ENCODE measurements around the gene SLC12A7.
"Not testable (repeated sequence)": the region's sequence is repeated elsewhere in the genome, so short reads cannot be mapped to it uniquely, and the experiment has no call there.

SLC12A7 gene

DNA sequence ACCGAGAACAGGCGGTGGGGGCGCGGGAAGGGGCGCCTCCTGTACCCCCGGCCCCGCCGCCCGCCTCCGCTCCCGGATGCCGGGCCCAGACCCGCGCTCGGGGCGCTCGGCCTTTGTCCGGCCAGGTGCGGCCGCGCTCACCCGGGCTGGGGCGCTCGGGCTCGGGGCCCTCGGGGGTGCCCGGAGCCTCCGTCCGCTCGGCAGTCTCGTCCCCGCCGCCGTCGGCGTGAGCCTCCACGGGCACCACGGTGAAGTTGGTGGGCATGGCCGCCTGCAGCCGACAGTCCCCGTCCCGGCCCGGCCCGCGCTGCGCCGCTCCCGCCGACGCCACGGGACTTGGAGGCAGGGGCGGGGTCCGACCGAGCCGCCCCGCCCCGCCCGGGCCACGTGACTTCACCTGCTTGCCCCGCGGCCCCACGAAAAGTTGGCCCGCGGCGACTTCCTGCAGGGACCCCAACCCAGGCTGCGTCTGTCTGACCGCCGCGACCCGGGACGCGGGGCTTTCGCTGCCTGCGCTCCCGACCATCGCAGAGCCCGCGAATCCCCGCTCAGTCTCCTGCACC lies at the start of gene SLC12A7:
Gene SLC12A7, minus strand, starts transcription at position 337 of the 563 bp plus-strand sequence. Its CDS starts 72 bp downstream, at position 265.
- DNase-seq = peak; percentile 38

DNA sequence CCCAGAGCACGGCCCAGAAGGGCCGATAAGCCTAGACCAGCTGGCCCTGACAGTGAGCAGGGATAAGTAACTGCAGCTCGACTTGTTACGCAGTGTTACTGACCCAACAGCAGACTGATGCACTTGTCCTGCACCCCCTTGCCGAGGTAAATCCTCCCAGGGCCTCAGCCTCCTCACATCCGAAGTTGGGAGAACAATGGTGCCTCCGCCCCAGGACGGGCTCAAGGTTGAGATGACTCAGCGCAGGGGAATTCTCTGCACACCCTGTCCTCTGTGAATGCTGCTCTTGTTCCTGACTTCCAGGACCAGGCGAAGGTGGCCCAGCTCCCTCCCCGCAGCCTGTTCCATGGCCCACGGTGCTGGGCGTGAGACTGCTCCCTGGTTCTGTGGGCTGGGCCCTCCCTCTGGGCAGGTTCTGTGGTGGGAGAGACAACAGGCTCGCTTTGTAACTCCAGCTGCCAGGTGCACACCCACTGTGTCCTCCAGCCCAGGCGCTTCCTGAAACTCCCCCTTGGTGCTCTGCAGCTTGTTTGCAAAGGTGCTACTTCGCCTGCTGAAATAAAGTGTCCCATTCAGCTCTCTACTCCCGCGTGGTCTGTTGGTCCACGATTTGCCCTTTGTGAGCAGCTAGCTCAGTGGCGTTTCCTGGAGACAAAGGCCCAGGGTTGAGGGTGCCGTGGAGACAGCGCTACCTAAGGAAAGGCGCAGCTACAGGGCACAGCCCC lies 49.4 kb upstream of the SLC12A7 start:
- DNase-seq = no peak

DNA sequence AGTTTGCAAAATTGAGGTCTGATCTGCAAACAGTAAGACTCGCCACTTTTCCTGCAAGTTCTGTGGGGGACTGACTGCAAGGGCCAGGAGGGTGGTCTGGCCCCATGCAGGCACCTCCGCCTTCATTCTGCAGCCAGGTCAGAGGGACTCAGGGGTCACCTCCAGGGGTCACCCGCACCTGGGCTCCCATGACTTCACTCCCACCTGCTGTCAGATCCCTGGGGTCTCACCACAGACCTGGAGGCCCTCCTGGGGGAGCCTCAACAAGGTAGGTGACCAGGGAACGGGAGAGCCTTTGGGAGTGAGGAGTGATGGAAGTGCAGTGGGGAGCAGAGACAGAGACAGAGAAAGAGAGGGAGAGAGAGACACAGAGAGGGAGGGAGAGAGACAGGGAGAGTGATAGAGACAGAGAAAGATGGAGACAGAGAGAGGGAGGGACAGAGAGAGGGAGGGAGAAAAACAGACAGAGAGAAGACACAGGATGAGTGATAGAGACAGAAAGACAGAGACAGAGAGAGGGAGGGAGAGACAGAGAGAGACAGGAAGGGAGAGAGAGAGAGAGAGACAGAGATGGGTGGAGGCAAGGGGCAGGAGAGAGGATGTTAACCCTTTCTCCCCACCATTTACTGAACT lies 48.0 kb upstream of the SLC12A7 start:
- DNase-seq = no peak

DNA sequence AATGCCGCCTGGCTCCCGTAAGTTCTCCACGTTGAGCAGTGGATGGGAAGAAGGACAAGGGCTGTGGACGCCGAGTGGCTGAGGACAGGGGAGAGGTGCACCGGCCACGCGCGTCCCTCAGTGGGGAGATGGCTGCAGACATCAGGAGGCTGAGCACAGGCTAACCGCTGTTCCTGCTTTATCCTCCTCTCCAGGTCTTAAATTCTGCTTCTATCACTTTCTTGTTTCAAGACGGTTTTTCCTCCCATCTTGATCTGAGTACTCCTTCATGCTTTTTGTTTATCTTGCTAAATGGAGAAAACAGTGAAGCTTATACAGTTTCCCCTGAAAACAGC lies 47.4 kb upstream of the SLC12A7 start:
- no peak for DNase-seq

DNA sequence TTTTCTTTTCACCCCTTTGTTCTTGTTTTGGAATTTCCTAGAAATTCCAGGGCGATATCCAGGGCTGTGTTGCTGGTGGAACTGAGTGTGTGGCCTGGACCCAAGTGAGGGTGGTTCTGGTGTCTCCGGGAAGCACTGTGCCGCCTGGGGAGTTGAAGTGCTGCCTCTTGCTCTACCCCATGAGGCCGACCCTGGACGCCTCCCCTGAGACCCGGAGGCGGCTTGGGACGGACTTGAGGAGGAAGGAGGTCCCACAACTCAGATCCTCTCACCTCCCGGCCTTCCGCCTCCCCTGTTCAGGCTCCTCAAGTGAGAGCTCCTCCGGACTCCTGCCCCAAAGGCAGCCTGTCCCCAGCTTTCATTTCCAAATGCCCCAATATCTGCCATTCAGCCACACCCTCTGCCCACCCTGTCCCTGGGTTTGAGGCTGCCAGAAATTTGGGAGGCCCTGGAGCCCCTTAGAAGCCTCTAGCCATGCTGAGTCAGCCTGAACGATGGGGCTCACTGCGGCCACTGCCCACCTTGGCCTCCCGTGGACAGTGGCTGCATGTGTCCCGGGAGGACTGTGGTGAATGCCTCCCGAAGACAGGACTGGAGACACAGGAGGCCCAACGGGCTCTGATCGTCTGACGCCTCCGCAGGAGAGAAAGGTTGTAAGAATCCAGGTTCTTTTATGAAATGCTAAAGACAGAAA lies 46.9 kb upstream of the SLC12A7 start:
- DNase-seq = no peak

DNA sequence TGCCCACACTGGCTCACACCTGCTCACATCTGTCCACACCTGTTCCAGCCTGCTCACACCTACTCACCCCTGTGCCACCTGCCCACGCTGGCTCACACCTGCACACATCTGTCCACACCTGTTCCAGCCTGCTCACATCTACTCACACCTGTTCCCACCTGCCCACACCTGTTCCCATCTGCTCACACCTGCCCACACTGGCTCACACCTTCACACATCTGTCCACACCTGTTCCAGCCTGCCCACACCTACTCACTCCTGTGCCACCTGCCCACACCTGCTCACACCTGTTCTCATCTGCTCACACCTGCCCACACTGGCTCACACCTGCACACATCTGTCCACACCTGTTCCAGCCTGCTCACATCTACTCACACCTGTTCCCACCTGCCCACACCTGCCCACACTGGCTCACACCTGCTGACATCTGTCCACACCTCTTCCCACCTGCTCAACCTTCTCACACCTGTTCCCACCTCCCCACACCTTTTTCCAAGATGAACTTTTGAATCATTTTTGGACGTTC lies 45.7 kb upstream of the SLC12A7 start:
- not testable (repeated sequence) for DNase-seq

DNA sequence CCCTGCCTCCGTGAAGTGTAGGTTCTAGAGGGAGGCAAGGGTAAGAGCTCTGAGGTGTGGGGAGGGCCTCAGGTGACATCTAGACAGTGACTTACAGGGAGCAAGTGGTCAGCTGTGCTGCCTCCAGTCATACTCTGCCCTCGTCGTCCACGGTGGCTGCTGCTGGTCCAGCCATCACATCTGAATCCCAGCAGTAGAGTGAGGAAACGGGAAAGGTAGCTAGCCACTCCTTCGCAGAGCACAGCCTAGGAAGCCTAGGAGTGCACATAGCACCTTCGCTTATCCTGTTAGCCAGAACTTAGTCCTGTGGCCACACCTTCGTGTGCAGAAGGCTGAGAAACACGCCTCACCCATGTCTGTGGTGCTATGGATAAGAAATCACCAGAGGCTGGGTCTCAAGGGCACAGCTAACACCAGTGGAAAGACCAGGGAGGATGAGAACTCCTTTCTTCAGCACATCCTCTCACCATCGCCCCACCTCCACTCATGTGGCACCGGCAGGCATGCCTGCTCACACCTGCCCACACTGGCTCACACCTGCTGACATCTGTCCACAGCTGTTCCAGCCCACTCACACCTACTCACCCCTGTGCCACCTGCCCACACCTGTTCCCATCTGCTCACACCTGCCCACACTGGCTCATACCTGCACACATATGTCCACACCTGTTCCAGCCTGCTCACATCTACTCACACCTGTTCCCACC lies 45.0 kb upstream of the SLC12A7 start:
- DNase-seq = no peak

DNA sequence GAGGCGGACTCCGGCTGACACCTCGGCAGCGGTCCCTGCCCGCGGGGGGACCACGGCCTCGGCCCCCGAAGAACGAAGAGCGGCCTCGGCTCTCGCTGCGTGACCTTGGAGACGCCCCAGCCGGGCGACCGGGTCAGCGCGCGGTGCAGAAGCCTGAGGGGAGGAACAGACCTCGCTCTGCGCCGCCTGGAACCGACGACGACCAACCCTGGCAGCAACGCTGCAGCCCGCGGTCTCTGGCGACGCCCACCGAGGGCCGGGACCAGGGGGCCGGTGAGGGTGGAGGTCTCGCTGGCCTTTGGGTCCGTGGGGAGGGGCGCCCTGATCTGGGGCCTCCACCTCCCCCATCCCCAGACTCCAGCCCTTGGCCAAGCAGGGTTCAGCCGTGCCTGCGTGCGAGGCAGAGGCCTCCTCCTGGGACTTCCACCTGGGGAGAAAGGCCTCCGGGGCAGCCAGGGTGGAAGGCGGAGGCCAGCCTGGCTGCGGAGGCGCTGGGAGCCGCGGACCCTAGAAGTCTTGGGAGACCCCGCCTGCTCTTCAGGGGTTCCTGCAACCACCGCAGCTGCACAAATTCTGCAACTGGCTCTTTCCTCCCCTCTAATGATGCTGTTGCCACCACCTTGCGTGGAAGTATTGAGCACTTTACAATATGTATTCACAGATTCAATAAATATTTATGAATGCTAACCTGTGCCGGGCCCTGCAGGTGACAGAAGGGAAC lies 44.3 kb upstream of the SLC12A7 start:
- DNase-seq = no peak

DNA sequence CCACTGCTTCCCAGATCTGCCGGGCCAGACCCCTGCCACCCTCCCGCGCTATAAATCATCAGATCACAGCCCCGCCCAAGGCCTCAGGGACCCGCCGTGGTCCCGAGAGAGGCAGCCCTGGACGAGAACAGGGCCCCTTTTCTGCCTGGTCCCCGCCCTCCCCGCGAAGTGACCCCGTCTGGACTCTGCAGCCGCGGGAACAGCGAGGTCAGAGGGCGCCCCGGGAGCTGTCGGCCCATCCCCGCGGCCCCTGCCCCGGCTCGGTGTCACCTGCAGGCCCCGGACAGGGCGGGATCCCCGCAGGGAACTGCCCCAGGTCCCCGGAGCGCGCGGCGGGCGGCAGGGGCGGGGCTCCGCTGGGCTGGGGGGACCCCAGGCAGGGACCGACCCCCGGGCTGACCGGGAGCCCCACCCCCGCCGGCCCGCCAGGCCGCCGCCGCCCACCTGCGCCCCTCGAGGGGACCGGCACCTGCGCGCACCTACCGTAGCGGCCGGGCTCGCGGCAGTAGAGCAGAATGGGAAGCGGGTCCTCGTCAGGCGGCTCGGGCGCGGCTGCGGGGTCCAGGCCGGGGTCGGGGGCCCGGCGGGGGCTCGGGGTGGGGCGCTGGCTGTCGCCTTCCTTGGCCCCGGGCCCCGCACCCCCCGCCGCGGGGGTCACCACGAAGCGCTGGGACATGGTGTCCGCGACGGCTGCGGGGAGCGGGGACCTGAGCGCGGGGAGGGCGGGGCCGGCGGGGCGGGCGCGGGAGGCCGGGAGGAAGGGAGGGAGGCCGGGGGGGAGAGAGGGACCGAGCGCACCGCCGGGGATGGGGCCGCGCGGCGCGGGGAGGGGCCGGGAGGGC lies 43.5 kb upstream of the SLC12A7 start:
- no peak for DNase-seq

DNA sequence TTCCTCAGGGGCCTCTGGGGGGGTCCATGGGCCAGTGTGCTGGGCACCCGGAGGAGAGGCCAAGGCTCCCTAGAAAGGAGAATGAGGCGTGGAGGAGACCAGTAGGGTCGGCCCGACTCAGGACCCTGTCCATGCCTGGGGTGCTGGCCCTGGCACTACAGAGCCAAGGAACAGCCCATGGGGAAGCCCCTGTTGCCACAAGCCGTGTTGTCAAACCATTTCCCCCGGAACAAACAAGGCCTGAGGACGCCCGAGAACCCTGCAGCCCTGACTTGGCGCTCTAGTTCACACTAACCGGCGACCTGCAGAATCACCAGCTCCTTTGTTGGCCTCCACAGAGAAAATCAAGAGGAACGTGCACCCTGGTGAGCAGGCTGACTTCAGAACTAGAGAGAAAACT lies 41.6 kb upstream of the SLC12A7 start:
- no peak for DNase-seq

DNA sequence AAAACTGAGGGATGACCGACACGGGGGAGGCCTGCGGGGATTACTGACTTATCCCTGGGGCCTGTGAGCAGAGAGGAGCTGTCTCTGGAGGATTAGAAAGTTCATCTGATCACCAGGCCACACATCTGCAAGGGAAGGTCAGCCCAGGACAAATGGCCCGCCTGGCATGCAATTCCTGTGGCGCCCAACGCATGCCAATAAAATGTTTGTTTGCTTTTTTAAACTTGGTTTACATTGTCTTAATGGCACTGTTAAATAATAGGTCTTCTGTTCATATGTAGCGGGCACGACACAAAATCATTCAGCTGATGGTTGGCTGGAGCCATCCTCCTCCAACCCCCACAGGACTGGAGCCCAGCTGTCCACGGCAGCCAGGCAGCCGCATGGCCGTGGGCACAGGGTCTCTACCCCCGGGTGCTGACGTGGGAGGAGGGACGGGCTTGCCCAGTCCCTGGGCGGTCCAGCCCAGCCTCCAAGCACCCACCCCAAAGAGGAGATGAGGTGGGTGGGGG lies 41.0 kb upstream of the SLC12A7 start:
- DNase-seq = no peak

DNA sequence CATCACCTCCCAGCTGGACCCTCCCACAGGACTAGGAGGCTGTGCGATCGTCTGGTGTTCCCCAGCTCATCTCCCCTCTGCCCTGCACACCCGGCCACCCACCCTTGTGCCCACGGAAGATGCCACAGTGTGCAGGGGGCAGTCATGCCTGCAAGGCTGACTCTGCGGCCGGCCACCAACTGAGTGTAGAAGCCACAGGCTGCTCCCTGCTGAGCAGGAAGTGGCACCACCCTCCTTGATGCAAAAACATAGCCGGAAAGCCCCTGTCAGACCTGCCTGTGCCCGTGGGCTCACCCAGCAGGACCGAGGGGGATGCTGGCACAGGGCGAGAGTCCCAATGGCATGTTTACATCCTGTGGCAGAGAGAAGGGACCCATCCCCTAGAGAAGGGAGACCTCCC lies 40.3 kb upstream of the SLC12A7 start:
- DNase-seq = no peak

DNA sequence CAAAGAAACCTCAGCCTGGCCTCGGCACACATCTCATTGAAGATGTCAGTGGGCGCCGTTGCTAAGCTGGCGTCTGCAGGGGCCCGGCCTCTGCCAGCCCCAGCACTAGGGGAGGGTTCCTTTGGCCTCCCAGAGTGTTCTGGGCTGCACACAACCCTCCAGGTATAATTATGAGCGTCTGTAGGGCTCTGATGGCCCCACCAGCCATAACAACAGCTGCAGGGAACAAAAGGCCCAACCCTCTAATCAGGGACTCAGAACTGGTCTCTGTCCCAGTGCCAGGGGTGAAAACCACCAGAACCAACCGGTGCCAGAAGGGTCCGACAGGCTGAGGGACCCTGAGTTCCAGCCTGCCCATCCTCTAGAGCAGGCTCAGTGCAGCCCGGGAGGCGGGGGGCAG lies 39.5 kb upstream of the SLC12A7 start:
- no peak for DNase-seq

DNA sequence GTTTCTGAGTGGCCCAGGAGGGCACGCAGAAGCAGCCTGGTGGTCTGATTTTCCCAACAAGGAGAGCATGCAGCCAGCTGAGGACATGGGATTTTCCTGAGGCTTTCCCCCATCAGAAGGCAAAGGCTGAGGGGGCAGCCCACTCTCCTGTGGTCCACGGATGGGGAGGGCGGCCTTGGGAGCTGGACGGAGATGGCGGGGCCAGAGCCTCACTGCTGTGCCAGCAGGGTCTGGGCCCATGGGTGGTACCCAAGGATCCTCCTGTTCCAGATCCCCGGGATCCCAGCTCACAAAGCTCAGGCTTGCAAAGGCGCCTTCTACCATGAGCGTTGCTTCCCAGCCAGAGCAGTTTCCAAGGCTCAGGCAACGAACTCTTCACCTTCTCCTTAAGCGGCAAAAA lies 39.0 kb upstream of the SLC12A7 start:
- no peak for DNase-seq

DNA sequence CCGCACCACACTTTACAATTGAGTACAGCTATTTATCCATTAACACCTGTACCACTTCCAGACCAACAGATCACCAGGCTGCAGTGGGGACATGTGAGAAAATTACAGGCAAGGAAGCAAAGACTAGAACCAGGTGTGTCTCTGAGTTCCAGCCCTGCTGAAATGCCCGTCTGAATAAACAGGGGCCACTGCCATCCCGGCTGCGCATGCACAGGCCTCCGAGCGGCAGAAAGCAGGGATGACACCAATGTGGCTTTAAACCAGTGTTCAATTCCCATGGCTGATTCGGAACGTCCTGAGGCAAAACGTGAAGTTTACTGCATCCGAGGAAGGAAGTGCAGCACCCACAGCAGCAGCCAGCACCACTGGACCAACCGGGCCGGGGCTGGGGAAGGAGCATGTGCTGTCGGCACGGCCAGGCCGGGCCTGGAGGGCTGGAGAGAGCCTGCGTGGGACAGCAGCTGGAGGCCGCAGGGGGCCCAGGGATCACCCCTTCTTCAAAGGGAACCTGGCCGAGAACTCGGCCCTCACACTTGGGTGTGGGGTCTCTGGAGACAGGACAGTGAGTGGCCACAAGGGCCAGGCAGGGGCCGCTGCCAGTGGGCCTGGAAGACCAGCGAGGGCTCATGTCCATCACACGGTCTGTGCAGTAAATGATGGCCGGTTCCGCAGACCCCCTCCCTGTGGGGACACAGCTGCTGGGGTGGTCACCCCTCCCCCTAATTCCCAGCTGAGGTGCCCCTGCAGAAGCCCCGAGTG lies 33.0 kb upstream of the SLC12A7 start:
- no peak for DNase-seq

DNA sequence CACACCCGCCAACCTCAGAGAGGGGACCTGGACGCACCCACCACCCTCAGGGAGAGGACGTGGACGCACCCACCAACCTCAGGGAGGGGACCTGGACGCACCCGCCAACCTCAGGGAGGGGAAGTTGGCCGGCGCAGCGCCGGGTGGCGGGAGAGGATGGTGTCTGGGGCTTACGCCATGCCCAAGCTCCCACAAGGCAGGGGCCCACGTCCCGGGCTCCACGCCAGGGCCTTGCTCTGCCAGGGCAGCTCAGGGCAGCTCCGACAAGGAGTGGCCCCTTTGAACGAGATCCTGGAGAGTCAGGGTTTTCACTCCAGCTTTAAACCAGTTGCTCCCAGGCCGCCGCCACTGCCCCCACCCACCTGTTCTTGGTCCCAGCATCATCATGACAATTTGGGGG lies 32.2 kb upstream of the SLC12A7 start:
- DNase-seq = no peak

DNA sequence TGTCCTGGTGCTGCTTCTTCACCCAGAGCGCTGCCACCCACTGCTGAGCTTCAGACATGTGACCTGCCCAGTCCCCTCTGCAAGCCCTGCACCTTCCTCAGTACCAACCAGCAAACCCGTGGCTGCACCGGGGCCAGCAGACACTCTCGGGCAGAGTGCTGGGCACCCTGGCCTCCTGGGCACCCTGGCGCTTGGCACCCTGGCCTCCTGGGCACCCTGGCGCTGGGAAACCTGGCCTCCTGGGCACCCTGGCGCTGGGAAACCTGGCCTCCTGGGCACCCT lies 31.7 kb upstream of the SLC12A7 start:
- no peak for DNase-seq

DNA sequence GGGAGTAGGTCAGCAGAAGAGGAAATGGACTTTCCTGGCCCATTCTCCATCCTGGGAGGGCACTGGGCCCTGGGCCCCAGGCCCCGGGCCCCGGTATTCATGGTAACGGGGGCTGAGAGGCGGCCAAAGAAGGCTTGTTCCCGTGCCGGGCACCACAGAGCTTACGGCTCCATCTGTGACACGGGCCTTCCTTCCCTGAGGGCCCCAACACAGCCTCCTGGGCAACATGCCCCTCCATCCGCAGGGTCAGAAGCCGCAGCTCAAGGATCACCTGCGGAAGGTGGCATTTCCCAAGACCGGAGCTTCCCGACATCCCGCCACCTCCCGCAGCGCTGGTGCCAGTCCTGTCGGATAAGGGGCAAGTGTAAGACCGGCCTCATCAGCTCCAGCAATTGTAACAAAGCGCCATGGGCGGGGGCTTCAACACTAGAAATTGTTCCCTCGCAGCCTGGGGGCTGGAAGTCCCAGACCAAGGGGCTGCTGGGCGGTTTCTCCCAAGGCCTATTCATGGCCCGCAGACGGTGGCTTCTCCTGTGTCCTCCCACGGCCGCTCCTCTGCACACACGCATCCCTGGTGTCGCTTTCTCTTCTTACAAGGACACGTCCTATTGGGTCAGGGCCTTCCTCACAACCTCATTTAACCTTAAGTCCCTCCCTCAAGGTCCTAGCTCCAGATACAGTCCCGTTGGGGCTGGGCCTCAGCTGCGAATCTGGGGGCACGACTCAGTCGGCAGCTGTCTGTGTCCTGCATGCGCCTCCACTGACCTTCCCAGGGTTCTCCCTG lies 31.2 kb upstream of the SLC12A7 start:
- no peak for DNase-seq

DNA sequence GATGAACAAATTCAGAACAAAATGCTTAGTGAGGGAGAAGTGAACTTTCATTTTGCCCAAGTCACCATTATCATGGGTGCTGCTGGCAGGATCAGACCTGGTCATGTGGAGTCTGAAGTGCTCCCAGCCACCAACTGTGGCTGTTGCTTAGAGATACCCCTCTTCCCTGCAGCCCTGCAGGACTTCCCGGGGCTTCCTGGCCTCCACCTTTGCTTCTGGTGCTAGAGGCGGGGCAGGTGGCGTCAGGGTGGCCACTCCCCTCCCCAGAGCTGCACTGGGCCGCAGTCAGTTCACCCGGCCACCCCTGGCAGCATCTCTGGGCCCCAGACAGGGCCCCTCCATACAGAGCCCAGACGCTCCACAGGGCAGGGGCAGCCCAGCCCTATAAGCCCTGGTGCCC lies 30.0 kb upstream of the SLC12A7 start:
- no peak for DNase-seq

DNA sequence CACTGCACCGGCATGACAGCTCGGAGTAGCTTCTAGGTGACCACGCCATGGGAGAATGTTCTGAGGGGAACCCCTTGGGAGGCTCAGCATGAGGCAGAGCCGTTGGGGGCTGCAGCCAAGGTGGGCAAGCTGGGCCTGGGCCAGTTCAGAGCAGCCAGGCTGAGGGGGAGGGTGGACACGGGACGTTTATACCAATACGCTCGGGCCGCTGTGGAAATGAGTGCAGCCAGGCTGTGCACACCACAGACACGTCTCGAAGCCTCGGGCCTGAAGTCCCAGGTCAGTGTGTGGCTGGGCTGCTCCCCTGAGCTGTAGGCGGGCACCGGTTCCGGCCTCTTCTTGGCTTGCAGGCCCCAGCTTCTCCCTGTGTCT lies 28.9 kb upstream of the SLC12A7 start:
- DNase-seq = no peak
